SK-N-SH (cell line): ENCODE results near the gene ARHGAP23.

Experiments
- CTCF ChIP-seq: fragments of 200-600 bp; sonication (generic); IDR thresholded peaks from 2 replicates; pipeline ENCODE4 v1.6.1; 2017; ENCODE audit warnings: antibody characterized with exemption, mild to moderate bottlenecking, moderate library complexity
- EP300 ChIP-seq, 2 experiments: IDR thresholded peaks; 2 replicates each; pipeline versions ENCODE4 v1.4.0 to v1.6.1; 2012; ENCODE audit warnings: borderline replicate concordance in 1 of 2, low read depth in 1 of 2, low read length in 1 of 2
- MAX ChIP-seq: IDR thresholded peaks from 2 replicates; pipeline ENCODE4 v1.4.0; 2012; ENCODE audit warnings: low read depth
- PBX3 ChIP-seq: IDR thresholded peaks from 2 replicates; pipeline ENCODE4; 2012
- REST ChIP-seq: IDR thresholded peaks from 2 replicates; pipeline ENCODE4 v1.6.1; 2012; ENCODE audit warnings: mild to moderate bottlenecking, low read depth, low read length, moderate library complexity
- RXRA ChIP-seq: IDR thresholded peaks from 2 replicates; pipeline ENCODE4 v1.4.0; 2012; ENCODE audit warnings: low read depth, mild to moderate bottlenecking, borderline replicate concordance

- TF ChIP-seq PBX3 = no peak
- no peak for TF ChIP-seq MAX
- TF ChIP-seq RXRA = no peak
- no peak for TF ChIP-seq EP300 (IDR thresholded peaks at IDR 0.05; ENCODE audit: borderline replicate concordance in 1 of 2, low read depth in 1 of 2, low read length in 1 of 2)
- TF ChIP-seq CTCF = no peak
- TF ChIP-seq REST = no peak
Measured at GRCh38 chr17:38460082-38460715, 31.9 kb downstream of the ARHGAP23 start.
